ENCODE measurements around the gene CASS4.

GRCh38 chr20:56391596-56392131, 20.4 kb upstream of the CASS4 start:
- TF ChIP-seq, protein P1, sequence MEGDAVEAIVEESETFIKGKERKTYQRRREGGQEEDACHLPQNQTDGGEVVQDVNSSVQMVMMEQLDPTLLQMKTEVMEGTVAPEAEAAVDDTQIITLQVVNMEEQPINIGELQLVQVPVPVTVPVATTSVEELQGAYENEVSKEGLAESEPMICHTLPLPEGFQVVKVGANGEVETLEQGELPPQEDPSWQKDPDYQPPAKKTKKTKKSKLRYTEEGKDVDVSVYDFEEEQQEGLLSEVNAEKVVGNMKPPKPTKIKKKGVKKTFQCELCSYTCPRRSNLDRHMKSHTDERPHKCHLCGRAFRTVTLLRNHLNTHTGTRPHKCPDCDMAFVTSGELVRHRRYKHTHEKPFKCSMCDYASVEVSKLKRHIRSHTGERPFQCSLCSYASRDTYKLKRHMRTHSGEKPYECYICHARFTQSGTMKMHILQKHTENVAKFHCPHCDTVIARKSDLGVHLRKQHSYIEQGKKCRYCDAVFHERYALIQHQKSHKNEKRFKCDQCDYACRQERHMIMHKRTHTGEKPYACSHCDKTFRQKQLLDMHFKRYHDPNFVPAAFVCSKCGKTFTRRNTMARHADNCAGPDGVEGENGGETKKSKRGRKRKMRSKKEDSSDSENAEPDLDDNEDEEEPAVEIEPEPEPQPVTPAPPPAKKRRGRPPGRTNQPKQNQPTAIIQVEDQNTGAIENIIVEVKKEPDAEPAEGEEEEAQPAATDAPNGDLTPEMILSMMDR (IDR thresholded peaks at IDR 0.05), result no peak
- TF ChIP-seq NFYB (CRISPR knock-in tag; conservative IDR thresholded peaks at IDR 0.05; ENCODE audit: low read depth) (no peak), ESRRA (CRISPR knock-in tag; IDR thresholded peaks at IDR 0.05; ENCODE audit: borderline replicate concordance) (no peak), TEAD4 (CRISPR knock-in tag; IDR thresholded peaks at IDR 0.05) (no peak), ZNF138 (CRISPR knock-in tag; conservative IDR thresholded peaks at IDR 0.05) (no peak), ETV6 (CRISPR knock-in tag; IDR thresholded peaks at IDR 0.05) (no peak)
- TF ChIP-seq, protein P2, sequence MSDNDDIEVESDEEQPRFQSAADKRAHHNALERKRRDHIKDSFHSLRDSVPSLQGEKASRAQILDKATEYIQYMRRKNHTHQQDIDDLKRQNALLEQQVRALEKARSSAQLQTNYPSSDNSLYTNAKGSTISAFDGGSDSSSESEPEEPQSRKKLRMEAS (CRISPR knock-in tag; IDR thresholded peaks at IDR 0.05), result no peak
